SK-N-SH (cell line): ENCODE measurements around the gene PDCL2.

ENCODE experiments used
- CHD2 ChIP-seq: fragments of 150-350 bp; IDR thresholded peaks from 2 replicates; pipeline ENCODE4 v1.6.1; 2018; ENCODE audit warnings: low read length; ENCODE audit not compliant: partially characterized antibody
- EP300 ChIP-seq, 2 experiments: IDR thresholded peaks; 2 replicates each; pipeline versions ENCODE4 v1.4.0 to v1.6.1; 2012; ENCODE audit warnings: borderline replicate concordance in 1 of 2, low read depth in 1 of 2, low read length in 1 of 2
- FOXJ3 ChIP-seq: sonication (generic); formaldehyde crosslinking; IDR thresholded peaks from 2 replicates; pipeline ENCODE4 v1.5.1; 2020; ENCODE audit warnings: mild to moderate bottlenecking, missing genetic modification reagents
- JUND ChIP-seq: IDR thresholded peaks from 2 replicates; pipeline ENCODE4 v1.4.0; 2012
- POLR2AphosphoS5 ChIP-seq: IDR thresholded peaks from 2 replicates; pipeline ENCODE4 v1.6.1; 2012; ENCODE audit warnings: low read depth, low read length
- RXRA ChIP-seq: IDR thresholded peaks from 2 replicates; pipeline ENCODE4 v1.4.0; 2012; ENCODE audit warnings: low read depth, mild to moderate bottlenecking, borderline replicate concordance
- YY1 ChIP-seq: IDR thresholded peaks from 2 replicates; pipeline ENCODE4 v1.4.0; 2012; ENCODE audit warnings: low read depth, mild to moderate bottlenecking
- TF ChIP-seq, protein P1 (sequence below): IDR thresholded peaks from 2 replicates; pipeline ENCODE4 v1.6.1; 2012; ENCODE audit warnings: mild to moderate bottlenecking, low read depth, low read length, moderate library complexity
- TF ChIP-seq, protein P2 (sequence below): fragments of 200-600 bp; sonication (generic); IDR thresholded peaks from 2 replicates; pipeline ENCODE4 v1.6.1; 2017; ENCODE audit warnings: antibody characterized with exemption, mild to moderate bottlenecking, moderate library complexity
- TF ChIP-seq, protein P3 (sequence below): IDR thresholded peaks from 2 replicates; pipeline ENCODE4 v1.4.0; 2012; ENCODE audit warnings: low read depth, borderline replicate concordance
- TF ChIP-seq, protein P4 (sequence below): fragments of 150-350 bp; IDR thresholded peaks from 2 replicates; pipeline ENCODE4 v1.6.1; 2017; ENCODE audit warnings: antibody characterized with exemption, low read length, low read depth, borderline replicate concordance

DNA sequence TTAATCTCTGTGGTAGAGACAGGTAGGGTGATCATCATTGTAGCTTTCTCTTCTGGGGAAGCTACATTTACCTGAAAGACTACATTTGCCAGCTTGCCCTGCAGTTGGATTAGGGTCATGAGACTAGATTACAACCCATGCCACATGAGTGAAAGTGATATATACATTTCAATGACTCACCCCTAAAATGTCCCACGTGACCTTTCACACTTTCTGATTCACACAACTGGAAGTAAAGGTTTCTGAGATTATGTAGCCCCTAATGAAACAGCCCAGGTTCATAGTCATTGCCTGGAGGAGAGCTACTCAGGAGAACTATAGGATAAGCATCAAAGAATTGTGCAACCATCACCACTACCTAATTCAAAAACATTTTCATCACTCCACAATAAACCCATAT is 17.8 kb downstream of the PDCL2 start:
- TF ChIP-seq, protein P1, sequence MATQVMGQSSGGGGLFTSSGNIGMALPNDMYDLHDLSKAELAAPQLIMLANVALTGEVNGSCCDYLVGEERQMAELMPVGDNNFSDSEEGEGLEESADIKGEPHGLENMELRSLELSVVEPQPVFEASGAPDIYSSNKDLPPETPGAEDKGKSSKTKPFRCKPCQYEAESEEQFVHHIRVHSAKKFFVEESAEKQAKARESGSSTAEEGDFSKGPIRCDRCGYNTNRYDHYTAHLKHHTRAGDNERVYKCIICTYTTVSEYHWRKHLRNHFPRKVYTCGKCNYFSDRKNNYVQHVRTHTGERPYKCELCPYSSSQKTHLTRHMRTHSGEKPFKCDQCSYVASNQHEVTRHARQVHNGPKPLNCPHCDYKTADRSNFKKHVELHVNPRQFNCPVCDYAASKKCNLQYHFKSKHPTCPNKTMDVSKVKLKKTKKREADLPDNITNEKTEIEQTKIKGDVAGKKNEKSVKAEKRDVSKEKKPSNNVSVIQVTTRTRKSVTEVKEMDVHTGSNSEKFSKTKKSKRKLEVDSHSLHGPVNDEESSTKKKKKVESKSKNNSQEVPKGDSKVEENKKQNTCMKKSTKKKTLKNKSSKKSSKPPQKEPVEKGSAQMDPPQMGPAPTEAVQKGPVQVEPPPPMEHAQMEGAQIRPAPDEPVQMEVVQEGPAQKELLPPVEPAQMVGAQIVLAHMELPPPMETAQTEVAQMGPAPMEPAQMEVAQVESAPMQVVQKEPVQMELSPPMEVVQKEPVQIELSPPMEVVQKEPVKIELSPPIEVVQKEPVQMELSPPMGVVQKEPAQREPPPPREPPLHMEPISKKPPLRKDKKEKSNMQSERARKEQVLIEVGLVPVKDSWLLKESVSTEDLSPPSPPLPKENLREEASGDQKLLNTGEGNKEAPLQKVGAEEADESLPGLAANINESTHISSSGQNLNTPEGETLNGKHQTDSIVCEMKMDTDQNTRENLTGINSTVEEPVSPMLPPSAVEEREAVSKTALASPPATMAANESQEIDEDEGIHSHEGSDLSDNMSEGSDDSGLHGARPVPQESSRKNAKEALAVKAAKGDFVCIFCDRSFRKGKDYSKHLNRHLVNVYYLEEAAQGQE = no peak
- TF ChIP-seq, protein P2, sequence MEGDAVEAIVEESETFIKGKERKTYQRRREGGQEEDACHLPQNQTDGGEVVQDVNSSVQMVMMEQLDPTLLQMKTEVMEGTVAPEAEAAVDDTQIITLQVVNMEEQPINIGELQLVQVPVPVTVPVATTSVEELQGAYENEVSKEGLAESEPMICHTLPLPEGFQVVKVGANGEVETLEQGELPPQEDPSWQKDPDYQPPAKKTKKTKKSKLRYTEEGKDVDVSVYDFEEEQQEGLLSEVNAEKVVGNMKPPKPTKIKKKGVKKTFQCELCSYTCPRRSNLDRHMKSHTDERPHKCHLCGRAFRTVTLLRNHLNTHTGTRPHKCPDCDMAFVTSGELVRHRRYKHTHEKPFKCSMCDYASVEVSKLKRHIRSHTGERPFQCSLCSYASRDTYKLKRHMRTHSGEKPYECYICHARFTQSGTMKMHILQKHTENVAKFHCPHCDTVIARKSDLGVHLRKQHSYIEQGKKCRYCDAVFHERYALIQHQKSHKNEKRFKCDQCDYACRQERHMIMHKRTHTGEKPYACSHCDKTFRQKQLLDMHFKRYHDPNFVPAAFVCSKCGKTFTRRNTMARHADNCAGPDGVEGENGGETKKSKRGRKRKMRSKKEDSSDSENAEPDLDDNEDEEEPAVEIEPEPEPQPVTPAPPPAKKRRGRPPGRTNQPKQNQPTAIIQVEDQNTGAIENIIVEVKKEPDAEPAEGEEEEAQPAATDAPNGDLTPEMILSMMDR = no peak
- no peak for TF ChIP-seq JUND
- TF ChIP-seq POLR2AphosphoS5 = no peak
- TF ChIP-seq, protein P3, sequence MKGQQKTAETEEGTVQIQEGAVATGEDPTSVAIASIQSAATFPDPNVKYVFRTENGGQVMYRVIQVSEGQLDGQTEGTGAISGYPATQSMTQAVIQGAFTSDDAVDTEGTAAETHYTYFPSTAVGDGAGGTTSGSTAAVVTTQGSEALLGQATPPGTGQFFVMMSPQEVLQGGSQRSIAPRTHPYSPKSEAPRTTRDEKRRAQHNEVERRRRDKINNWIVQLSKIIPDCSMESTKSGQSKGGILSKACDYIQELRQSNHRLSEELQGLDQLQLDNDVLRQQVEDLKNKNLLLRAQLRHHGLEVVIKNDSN = no peak
- no peak for TF ChIP-seq YY1
- no peak for TF ChIP-seq RXRA
- no peak for TF ChIP-seq CHD2
- TF ChIP-seq EP300 (IDR thresholded peaks at IDR 0.05; ENCODE audit: borderline replicate concordance in 1 of 2, low read depth in 1 of 2, low read length in 1 of 2) = no peak
- no peak for TF ChIP-seq FOXJ3
- TF ChIP-seq, protein P4, sequence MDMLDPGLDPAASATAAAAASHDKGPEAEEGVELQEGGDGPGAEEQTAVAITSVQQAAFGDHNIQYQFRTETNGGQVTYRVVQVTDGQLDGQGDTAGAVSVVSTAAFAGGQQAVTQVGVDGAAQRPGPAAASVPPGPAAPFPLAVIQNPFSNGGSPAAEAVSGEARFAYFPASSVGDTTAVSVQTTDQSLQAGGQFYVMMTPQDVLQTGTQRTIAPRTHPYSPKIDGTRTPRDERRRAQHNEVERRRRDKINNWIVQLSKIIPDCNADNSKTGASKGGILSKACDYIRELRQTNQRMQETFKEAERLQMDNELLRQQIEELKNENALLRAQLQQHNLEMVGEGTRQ = no peak
